CD4-positive, CD25-positive, alpha-beta regulatory T cell (primary cell): ENCODE results near the gene MECP2. TPM values are rescaled to one million over a fixed set of nuclear protein-coding genes. Genes with fewer than 3 reads are reported as not detected.

Source experiments
- ATAC-seq, 2 donors: fragments of 150-1000 bp; cut with Tn5 transposase; one replicate each; pipeline ENCODE4 v1.10.0; 2021; ENCODE audit warnings: low read depth in 2 of 2, moderate number of reproducible peaks in 2 of 2, moderate library complexity in 1 of 2
- DNase-seq, 3 donors: peaks; one replicate each; pipeline versions ENCODE4 v3.0.0 to v3.0.0-alpha.2; 2012 to 2022; ENCODE audit warnings: mixed read lengths in 1 of 3
- H3K27ac ChIP-seq: one replicate; pipeline ENCODE4 v1.7.0; 2013; ENCODE audit warnings: mild to moderate bottlenecking, low read length; ENCODE audit not compliant: insufficient read depth, poor library complexity, severe bottlenecking
- H3K27me3 ChIP-seq: one replicate; pipeline ENCODE4 v1.7.0; 2013; ENCODE audit warnings: low read length; ENCODE audit not compliant: control insufficient read depth, insufficient read depth
- H3K36me3 ChIP-seq: one replicate; pipeline ENCODE4 v1.7.0; 2013; ENCODE audit warnings: mild to moderate bottlenecking, low read length, moderate library complexity; ENCODE audit not compliant: control insufficient read depth, insufficient read depth
- H3K4me1 ChIP-seq: 2 replicates; pipeline ENCODE4 v1.7.0; 2013; ENCODE audit warnings: mild to moderate bottlenecking, low read length; ENCODE audit not compliant: insufficient read depth, control insufficient read depth, poor library complexity, severe bottlenecking
- H3K4me3 ChIP-seq: one replicate; pipeline ENCODE4 v1.7.0; 2013; ENCODE audit warnings: low read depth, mild to moderate bottlenecking, low read length, moderate library complexity
- H3K9me3 ChIP-seq, 2 experiments: 1 replicate in 1 of 2; 2 replicates in 1 of 2; pipeline ENCODE4 v1.7.0; 2013; ENCODE audit warnings: low read length in 2 of 2, mild to moderate bottlenecking in 1 of 2, moderate library complexity in 1 of 2; ENCODE audit not compliant: control insufficient read depth in 2 of 2
- H3K27ac Mint-ChIP-seq, 3 donors: one replicate each; pipeline ENCODE4 v1.8.0; 2020 to 2022; ENCODE audit warnings: mild to moderate bottlenecking in 3 of 3, mixed read lengths in 3 of 3, moderate library complexity in 2 of 3
- H3K27me3 Mint-ChIP-seq: one replicate; pipeline ENCODE4 v1.8.0; 2022; ENCODE audit warnings: mild to moderate bottlenecking, mixed read lengths
- H3K36me3 Mint-ChIP-seq: one replicate; pipeline ENCODE4 v1.8.0; 2020; ENCODE audit warnings: mixed read lengths
- H3K4me1 Mint-ChIP-seq, 4 donors: one replicate each; pipeline ENCODE4 v1.8.0; 2020 to 2022; ENCODE audit warnings: mixed read lengths in 4 of 4, mild to moderate bottlenecking in 1 of 4
- H3K4me3 Mint-ChIP-seq, 4 donors: one replicate each; pipeline ENCODE4 v1.8.0; 2020 to 2022; ENCODE audit warnings: mild to moderate bottlenecking in 4 of 4, mixed read lengths in 4 of 4, moderate library complexity in 3 of 4
- H3K9me3 Mint-ChIP-seq, 7 donors: one replicate each; pipeline ENCODE4 v1.8.0; 2020 to 2022; ENCODE audit warnings: mixed read lengths in 7 of 7, mild to moderate bottlenecking in 3 of 7, moderate library complexity in 2 of 7
- polyA plus RNA-seq, 4 donors: library from polyadenylated mRNA; unstranded; fragments of 300-500 nt; fragmentation: Illumina TruSeq; gene quantifications; one replicate each; pipeline ENCODE4 v1.2.3, GENCODE V29; 2021
- total RNA-seq: library from RNA; stranded (reverse); gene quantifications from one replicate; pipeline ENCODE4 v1.2.3, GENCODE V29; 2022

The MECP2 gene
- total and polyA plus RNA-seq, 5 donors from 2014 or later, result 13.3 to 180 (median 16.9) TPM

- Histone ChIP-seq H3K4me3 (no peak overlapping the region), H3K36me3 (peaks cover 3% of the 10 kb centered on the region), H3K4me1 (peaks cover 19% of the 10 kb centered on the region), H3K27ac (no peak overlapping the region), H3K9me3 (no peaks in the 10 kb centered on the region), H3K27me3 (no peaks in the 10 kb centered on the region)
- DNase-seq (no peak), ATAC-seq (no peak)
- H3K4me3 Mint-ChIP-seq, result peak overlapping the region in 2 of 4 donors; percentile 52 to 54
- peaks cover 4% of the 10 kb centered on the region for H3K36me3 Mint-ChIP-seq
- H3K27me3 Mint-ChIP-seq, result no peaks in the 10 kb centered on the region
- H3K9me3 Mint-ChIP-seq, result no peaks in the 10 kb centered on the region
- peaks cover 0 to 13% (median 5%) of the 10 kb centered on the region in 4 donors for H3K4me1 Mint-ChIP-seq
- peak overlapping the region in 1 of 3 donors; percentile 26 for H3K27ac Mint-ChIP-seq
Measured at GRCh38 chrX:154014429-154015380, 82.8 kb downstream of the MECP2 start.

GRCh38 chrX:154013614-154014360, 83.7 kb downstream of the MECP2 start:
- Mint-ChIP-seq H3K27ac (peak overlapping the region in 2 of 3 donors; percentile 49 to 56), H3K4me1 (peaks cover 0 to 12% (median 5%) of the 10 kb centered on the region in 4 donors), H3K36me3 (peaks cover 4% of the 10 kb centered on the region), H3K4me3 (peak overlapping the region in 2 of 4 donors; percentile 63 to 75), H3K9me3 (no peaks in the 10 kb centered on the region), H3K27me3 (no peaks in the 10 kb centered on the region)
- Histone ChIP-seq H3K9me3 (no peaks in the 10 kb centered on the region), H3K27me3 (no peaks in the 10 kb centered on the region), H3K27ac (peak overlapping the region; percentile 14), H3K36me3 (peaks cover 3% of the 10 kb centered on the region), H3K4me1 (peaks cover 19% of the 10 kb centered on the region), H3K4me3 (no peak overlapping the region)
- peak; percentile 30 to 54 (median 52) for DNase-seq
- ATAC-seq, result peak; percentile 70 to 72

GRCh38 chrX:154013001-154013421, 84.5 kb downstream of the MECP2 start:
- Histone ChIP-seq H3K27ac (no peak overlapping the region), H3K4me3 (no peak overlapping the region), H3K27me3 (no peaks in the 10 kb centered on the region), H3K9me3 (no peaks in the 10 kb centered on the region), H3K4me1 (peaks cover 12% of the 10 kb centered on the region), H3K36me3 (peaks cover 3% of the 10 kb centered on the region)
- H3K4me3 Mint-ChIP-seq, result no peak overlapping the region
- H3K27me3 Mint-ChIP-seq, result no peaks in the 10 kb centered on the region
- peaks cover 0 to 10% (median 5%) of the 10 kb centered on the region in 4 donors for H3K4me1 Mint-ChIP-seq
- no peak for DNase-seq
- no peak for ATAC-seq
- peaks cover 4% of the 10 kb centered on the region for H3K36me3 Mint-ChIP-seq
- H3K9me3 Mint-ChIP-seq, result no peaks in the 10 kb centered on the region
- no peak overlapping the region for H3K27ac Mint-ChIP-seq

GRCh38 chrX:154012336-154012991, 85.1 kb downstream of the MECP2 start:
- H3K4me1 Mint-ChIP-seq, result peaks cover 0 to 10% (median 7%) of the 10 kb centered on the region in 4 donors
- Histone ChIP-seq H3K9me3 (no peaks in the 10 kb centered on the region), H3K36me3 (peaks cover 3% of the 10 kb centered on the region), H3K4me1 (peaks cover 9% of the 10 kb centered on the region), H3K4me3 (no peak overlapping the region), H3K27me3 (no peaks in the 10 kb centered on the region), H3K27ac (no peak overlapping the region)
- peaks cover 4% of the 10 kb centered on the region for H3K36me3 Mint-ChIP-seq
- no peak overlapping the region for H3K4me3 Mint-ChIP-seq
- DNase-seq (no peak), ATAC-seq (no peak)
- no peaks in the 10 kb centered on the region for H3K9me3 Mint-ChIP-seq
- no peak overlapping the region for H3K27ac Mint-ChIP-seq
- no peaks in the 10 kb centered on the region for H3K27me3 Mint-ChIP-seq

- Histone ChIP-seq H3K27me3 (no peaks in the 10 kb centered on the region), H3K27ac (no peak overlapping the region), H3K36me3 (peaks cover 3% of the 10 kb centered on the region), H3K4me3 (no peak overlapping the region), H3K9me3 (no peaks in the 10 kb centered on the region), H3K4me1 (peaks cover 9% of the 10 kb centered on the region)
- DNase-seq, result no peak
- no peak for ATAC-seq
- H3K9me3 Mint-ChIP-seq, result no peaks in the 10 kb centered on the region
- H3K27ac Mint-ChIP-seq, result no peak overlapping the region
- no peak overlapping the region for H3K4me3 Mint-ChIP-seq
- H3K36me3 Mint-ChIP-seq, result peaks cover 4% of the 10 kb centered on the region
- H3K4me1 Mint-ChIP-seq, result peaks cover 0 to 12% (median 7%) of the 10 kb centered on the region in 4 donors
- H3K27me3 Mint-ChIP-seq, result no peaks in the 10 kb centered on the region
Measured at GRCh38 chrX:154011376-154012335, 85.9 kb downstream of the MECP2 start.

- H3K36me3 ChIP-seq, result peaks cover 3% of the 10 kb centered on the region
- Mint-ChIP-seq H3K9me3 (no peaks in the 10 kb centered on the region), H3K4me3 (no peak overlapping the region), H3K36me3 (no peaks in the 10 kb centered on the region), H3K27me3 (no peaks in the 10 kb centered on the region), H3K27ac (peak overlapping the region in 1 of 3 donors; percentile 20), H3K4me1 (peaks cover 0 to 12% (median 4%) of the 10 kb centered on the region in 4 donors)
- no peak overlapping the region for H3K4me3 ChIP-seq
- H3K27me3 ChIP-seq, result no peaks in the 10 kb centered on the region
- no peak for ATAC-seq
- no peak for DNase-seq
- H3K27ac ChIP-seq, result no peak overlapping the region
- H3K4me1 ChIP-seq, result peaks cover 9% of the 10 kb centered on the region
- no peaks in the 10 kb centered on the region for H3K9me3 ChIP-seq
Measured at GRCh38 chrX:154010330-154011087, 87.0 kb downstream of the MECP2 start.
